Esophagus muscularis mucosa (tissue), 4 donors: ENCODE data around the gene RRP9.
A peak's percentile ranks its signal among the peaks of the same experiment; 100 is the strongest.

ENCODE experiments used
- CTCF ChIP-seq, 3 experiments: fragments of 200-600 bp in 2 of 3; fragments of 450-650 bp in 1 of 3; sonication (generic) in 2 of 3; IDR thresholded peaks; one replicate each; pipeline ENCODE4 v1.5.1; 2017 to 2019; ENCODE audit warnings: antibody characterized with exemption in 3 of 3, mild to moderate bottlenecking in 2 of 3, moderate library complexity in 1 of 3
- EP300 ChIP-seq: sonication (generic); formaldehyde crosslinking; IDR thresholded peaks from one replicate; pipeline ENCODE4 v1.6.1; 2017; ENCODE audit warnings: antibody characterized with exemption
- POLR2A ChIP-seq: fragments of 450-650 bp; IDR thresholded peaks from one replicate; pipeline ENCODE4 v1.6.1; 2017; ENCODE audit warnings: antibody characterized with exemption, moderate library complexity, mild to moderate bottlenecking, low read depth
- POLR2AphosphoS5 ChIP-seq, 2 donors: sonication (generic); formaldehyde crosslinking; IDR thresholded peaks; one replicate each; pipeline ENCODE4 v1.6.1; 2017; ENCODE audit warnings: antibody characterized with exemption in 2 of 2

- no peak for TF ChIP-seq EP300
- peak in 1 of 3 experiments; percentile 7 for TF ChIP-seq CTCF (IDR thresholded peaks at IDR 0.05)
- TF ChIP-seq POLR2A: no peak
- no peak for TF ChIP-seq POLR2AphosphoS5 (IDR thresholded peaks at IDR 0.05)
These were observed 32.7 kb upstream of the RRP9 start for GRCh38 chr3:51974277-51974962.
